B cell (primary cell): Measurements from ENCODE around the gene C5orf52. TPM values are rescaled to one million over a fixed set of nuclear protein-coding genes. Genes with fewer than 3 reads are reported as not detected.
"Not testable (repeated sequence)": the region's sequence is repeated elsewhere in the genome, so short reads cannot be mapped to it uniquely, and the experiment has no call there.

ENCODE experiments used
- ATAC-seq: fragments of 200-7000 bp; cut with Tn5 transposase; one replicate; pipeline ENCODE4 v1.10.0; 2021; ENCODE audit warnings: low read depth, mild to moderate bottlenecking, moderate number of reproducible peaks, moderate library complexity
- CTCF ChIA-PET: fragments of 350-600 bp; sonication (Branson Sonifier 250); formaldehyde crosslinking; loops from one replicate; lab custom pipeline; 2021; ENCODE audit warnings: antibody characterized with exemption, inconsistent platforms; lab: Charles Lee
- POLR2A ChIA-PET: fragments of 350-600 bp; sonication (Branson Sonifier 250); formaldehyde crosslinking; loops from one replicate; lab custom pipeline; 2021; ENCODE audit warnings: antibody characterized with exemption; lab: Charles Lee
- DNase-seq: peaks from one replicate; pipeline ENCODE4 v3.0.0; 2013
- H2AFZ ChIP-seq: 2 replicates; pipeline ENCODE4 v1.6.1; 2012; ENCODE audit warnings: mild to moderate bottlenecking, low read depth, low read length; ENCODE audit not compliant: insufficient read depth, poor library complexity, severe bottlenecking
- H3K27ac ChIP-seq, 2 donors: 1 replicate in 1 of 2; 2 replicates in 1 of 2; pipeline ENCODE4 v1.5.1; 2012 to 2013; ENCODE audit warnings: low read length in 2 of 2, mild to moderate bottlenecking in 2 of 2, moderate library complexity in 1 of 2
- H3K27me3 ChIP-seq, 4 experiments: fragments of 200-600 bp in 1 of 4; sonication (generic) in 1 of 4; replicated peaks in 1 of 4; 1 replicate in 2 of 4; 2 replicates in 2 of 4; pipeline versions ENCODE4 v1.6.1 to v1.7.0; 2013 to 2016; ENCODE audit warnings: low read length in 3 of 4, mild to moderate bottlenecking in 2 of 4, mixed read lengths in 1 of 4, moderate library complexity in 1 of 4; ENCODE audit not compliant: insufficient read depth in 4 of 4, control insufficient read depth in 3 of 4; ENCODE audit errors: control extremely low read depth in 1 of 4
- H3K36me3 ChIP-seq, 2 experiments: replicated peaks in 1 of 2; 1 replicate in 1 of 2; 2 replicates in 1 of 2; pipeline versions ENCODE4 v1.6.1 to v1.7.1; 2013; ENCODE audit warnings: low read length in 1 of 2; ENCODE audit not compliant: insufficient read depth in 2 of 2, control insufficient read depth in 1 of 2; ENCODE audit errors: control extremely low read depth in 1 of 2, extremely low read depth in 1 of 2
- H3K4me1 ChIP-seq, 2 donors: fragments of 200-600 bp in 1 of 2; sonication (generic) in 1 of 2; 1 replicate in 1 of 2; 2 replicates in 1 of 2; pipeline versions ENCODE4 v1.5.1 to v1.6.1; 2013 to 2017; ENCODE audit warnings: low read length in 2 of 2; ENCODE audit not compliant: control insufficient read depth in 2 of 2, insufficient read depth in 2 of 2
- H3K4me2 ChIP-seq: replicated peaks from 2 replicates; pipeline ENCODE3; 2012; ENCODE audit warnings: mild to moderate bottlenecking, low read depth, low read length; ENCODE audit not compliant: poor library complexity, severe bottlenecking
- H3K4me3 ChIP-seq, 5 experiments: fragments of 200-600 bp in 1 of 5; sonication (generic) in 1 of 5; 1 replicate in 3 of 5; 2 replicates in 2 of 5; pipeline versions ENCODE4 v1.5.1 to v1.7.0; 2011 to 2016; ENCODE audit warnings: low read length in 4 of 5, mild to moderate bottlenecking in 4 of 5, low read depth in 2 of 5, control low read depth in 1 of 5, moderate library complexity in 1 of 5; ENCODE audit not compliant: insufficient read depth in 1 of 5; ENCODE audit errors: control extremely low read depth in 1 of 5, extremely low read depth in 1 of 5
- H3K79me2 ChIP-seq: fragments of 200-600 bp; sonication (generic); one replicate; pipeline ENCODE4 v1.6.0; 2016; ENCODE audit warnings: low read length; ENCODE audit not compliant: control insufficient read depth, insufficient read depth
- H3K9ac ChIP-seq: fragments of 200-600 bp; sonication (generic); 2 replicates; pipeline ENCODE4 v1.6.1; 2017; ENCODE audit warnings: mild to moderate bottlenecking, low read length, moderate library complexity
- H3K9me3 ChIP-seq, 3 donors: one replicate each; pipeline versions ENCODE4 v1.6.1 to v1.7.1; 2013; ENCODE audit warnings: low read length in 2 of 3; ENCODE audit not compliant: control insufficient read depth in 2 of 3, insufficient read depth in 1 of 3; ENCODE audit errors: control extremely low read depth in 1 of 3
- H4K20me1 ChIP-seq: 2 replicates; pipeline ENCODE4 v1.6.0; 2012; ENCODE audit warnings: mild to moderate bottlenecking, low read length; ENCODE audit not compliant: insufficient read depth, control insufficient read depth, poor library complexity, severe bottlenecking
- H3K27ac Mint-ChIP-seq: one replicate; pipeline ENCODE4 v1.8.0; 2021; ENCODE audit warnings: mixed read lengths
- H3K27me3 Mint-ChIP-seq: one replicate; pipeline ENCODE4 v1.8.0; 2021; ENCODE audit warnings: mixed read lengths
- H3K4me1 Mint-ChIP-seq: one replicate; pipeline ENCODE4 v1.8.0; 2021; ENCODE audit warnings: mixed read lengths
- H3K4me3 Mint-ChIP-seq: one replicate; pipeline ENCODE4 v1.8.0; 2021; ENCODE audit warnings: mixed read lengths
- H3K9me3 Mint-ChIP-seq: one replicate; pipeline ENCODE4 v1.8.0; 2022; ENCODE audit warnings: mixed read lengths; ENCODE audit not compliant: insufficient read depth
- EZH2 ChIP-seq: IDR thresholded peaks from 2 replicates; pipeline ENCODE4 v1.6.1; 2012; ENCODE audit warnings: borderline replicate concordance, low read depth, mild to moderate bottlenecking, moderate library complexity, low read length; ENCODE audit not compliant: insufficient read depth, poor library complexity, severe bottlenecking
- WGBS: methylation state at CpG from one replicate; pipeline ENCODE4 v1.1.5; 2013; ENCODE audit warnings: missing lambda C conversion rate; ENCODE audit not compliant: insufficient coverage; 5-methylcytosine and 5-hydroxymethylcytosine counted together
- intact Hi-C: fragments of 100-400 bp; cut with micrococcal nuclease; formaldehyde crosslinking; loops from one replicate; pipeline ENCODE4 v1.10.0; 2022
- polyA plus RNA-seq: library from polyadenylated mRNA; depleted of rRNA; stranded (reverse); fragments of >200 nt; gene quantifications from 2 replicates; pipeline ENCODE4 v1.2.3, GENCODE V29; 2012
- total RNA-seq, 2 donors: library from RNA; stranded (reverse); fragments of 120-200 nt in 1 of 2; gene quantifications; 1 replicate in 1 of 2; 2 replicates in 1 of 2; pipeline versions ENCODE4 v1.2.3 to v1.2.4, GENCODE V29; 2013 to 2022
- TF ChIP-seq, protein P1 (sequence below): fragments of 200-600 bp; IDR thresholded peaks from one replicate; pipeline ENCODE4 v1.8.0; 2022; ENCODE audit warnings: antibody characterized with exemption, mild to moderate bottlenecking

Gene C5orf52
- total and polyA plus RNA-seq, 2 donors (not counting 1 experiment from before 2014, with no cell fraction given): not detected

DNA sequence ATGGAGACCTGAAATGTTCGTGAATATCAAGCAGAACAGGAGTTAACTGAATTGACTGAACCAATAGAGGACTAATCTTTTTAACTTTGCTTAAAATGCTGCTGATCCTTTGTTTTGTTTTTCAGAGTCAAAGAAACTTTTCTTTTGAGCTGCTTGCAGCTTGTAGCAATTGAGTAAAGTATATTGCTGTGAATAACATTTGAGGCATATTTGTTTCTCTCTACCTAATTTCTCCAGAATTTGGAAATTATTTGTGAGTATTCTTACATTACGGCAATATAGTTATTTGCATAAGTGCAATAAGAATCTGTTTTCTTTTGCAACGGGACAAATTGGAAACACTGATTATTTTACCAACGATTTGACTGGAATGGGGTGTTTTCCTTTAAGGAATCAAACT lies 27.3 kb downstream of the C5orf52 start:
- POLR2A ChIA-PET, CTCF ChIA-PET, H3K4me3 ChIP-seq, H3K27me3 ChIP-seq, H4K20me1 ChIP-seq, H3K4me1 Mint-ChIP-seq, intact Hi-C loops, H3K79me2 ChIP-seq, H3K36me3 ChIP-seq, ATAC-seq, H3K9ac ChIP-seq, H3K4me3 Mint-ChIP-seq, H3K4me2 ChIP-seq, H3K4me1 ChIP-seq, H2AFZ ChIP-seq, H3K9me3 Mint-ChIP-seq, H3K27ac Mint-ChIP-seq, H3K27me3 Mint-ChIP-seq, H3K27ac ChIP-seq: not testable (repeated sequence)
- DNase-seq: peak; percentile 22
- H3K9me3 ChIP-seq: peaks cover 7 to 25% (median 12%) of the 10 kb centered on the region in 3 donors
- WGBS: 80% methylated on average over 3 of the region's 4 CpGs

DNA sequence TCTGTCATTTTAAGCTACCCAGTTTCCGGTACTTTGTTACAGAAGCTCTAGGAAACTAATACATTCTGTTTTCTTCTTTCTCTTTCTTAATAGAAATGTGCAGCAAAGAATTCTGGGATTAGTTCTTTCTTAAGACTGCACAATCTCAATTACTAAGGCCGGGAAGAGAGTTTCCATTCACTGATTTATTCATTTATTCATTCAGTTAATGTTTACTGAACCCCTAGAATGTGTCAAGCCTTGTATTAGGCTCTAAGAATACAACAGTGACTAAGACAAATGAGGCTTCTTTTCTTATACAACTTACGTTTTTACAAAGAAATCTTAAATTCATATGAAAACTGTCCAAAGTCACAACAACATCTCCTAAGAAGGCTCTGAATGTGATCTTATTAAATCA lies 32.4 kb downstream of the C5orf52 start:
- H3K4me3 ChIP-seq: no peak overlapping the region
- no peaks in the 10 kb centered on the region for H3K27me3 Mint-ChIP-seq
- DNase-seq (no peak), ATAC-seq (no peak)
- peaks cover 2% of the 10 kb centered on the region for H3K9me3 Mint-ChIP-seq
- no peaks in the 10 kb centered on the region for H3K27me3 ChIP-seq
- H4K20me1 ChIP-seq: no peaks in the 10 kb centered on the region
- no peaks in the 10 kb centered on the region for H3K36me3 ChIP-seq
- H3K79me2 ChIP-seq: no peaks in the 10 kb centered on the region
- TF ChIP-seq, protein P1, sequence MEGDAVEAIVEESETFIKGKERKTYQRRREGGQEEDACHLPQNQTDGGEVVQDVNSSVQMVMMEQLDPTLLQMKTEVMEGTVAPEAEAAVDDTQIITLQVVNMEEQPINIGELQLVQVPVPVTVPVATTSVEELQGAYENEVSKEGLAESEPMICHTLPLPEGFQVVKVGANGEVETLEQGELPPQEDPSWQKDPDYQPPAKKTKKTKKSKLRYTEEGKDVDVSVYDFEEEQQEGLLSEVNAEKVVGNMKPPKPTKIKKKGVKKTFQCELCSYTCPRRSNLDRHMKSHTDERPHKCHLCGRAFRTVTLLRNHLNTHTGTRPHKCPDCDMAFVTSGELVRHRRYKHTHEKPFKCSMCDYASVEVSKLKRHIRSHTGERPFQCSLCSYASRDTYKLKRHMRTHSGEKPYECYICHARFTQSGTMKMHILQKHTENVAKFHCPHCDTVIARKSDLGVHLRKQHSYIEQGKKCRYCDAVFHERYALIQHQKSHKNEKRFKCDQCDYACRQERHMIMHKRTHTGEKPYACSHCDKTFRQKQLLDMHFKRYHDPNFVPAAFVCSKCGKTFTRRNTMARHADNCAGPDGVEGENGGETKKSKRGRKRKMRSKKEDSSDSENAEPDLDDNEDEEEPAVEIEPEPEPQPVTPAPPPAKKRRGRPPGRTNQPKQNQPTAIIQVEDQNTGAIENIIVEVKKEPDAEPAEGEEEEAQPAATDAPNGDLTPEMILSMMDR: no peak
- no peak for TF ChIP-seq EZH2
- POLR2A ChIA-PET: no interaction called here
- WGBS: no CpG with 5 or more reads among the region's 3 CpGs
- no peak overlapping the region for H3K4me3 Mint-ChIP-seq
- H3K9me3 ChIP-seq: peaks cover 4 to 10% (median 5%) of the 10 kb centered on the region in 3 donors
- H3K27ac Mint-ChIP-seq: no peak overlapping the region
- no peaks in the 10 kb centered on the region for H3K4me1 ChIP-seq
- intact Hi-C loops: no loop called here
- no peak overlapping the region for H3K27ac ChIP-seq
- H3K4me2 ChIP-seq: no peak overlapping the region
- CTCF ChIA-PET: no interaction called here
- no peaks in the 10 kb centered on the region for H3K4me1 Mint-ChIP-seq
- no peak overlapping the region for H2AFZ ChIP-seq
- H3K9ac ChIP-seq: no peak overlapping the region
